ENCODE results near the gene PAFAH1B1.
A peak's percentile ranks its signal among the peaks of the same experiment; 100 is the strongest.

The PAFAH1B1 gene

GRCh38 chr17:2562162-2562858, 31.1 kb upstream of the PAFAH1B1 start:
- no peak overlapping the region for H3K23ac ChIP-seq (ENCODE audit: low read length)
- H3K79me1 ChIP-seq (ENCODE audit: low read length): no peaks in the 10 kb centered on the region
- H2BK120ac ChIP-seq (ENCODE audit: insufficient read depth, low read length, poor library complexity): no peak overlapping the region
- no peak overlapping the region for H3K4ac ChIP-seq (ENCODE audit: low read depth, low read length)
- H4K8ac ChIP-seq (ENCODE audit: low read depth, low read length): no peak overlapping the region
- no peak overlapping the region for H3K18ac ChIP-seq (ENCODE audit: low read length)
- DNase-seq: no peak
- no peak overlapping the region for H3K27ac ChIP-seq (ENCODE audit: low read depth, low read length)
- no peaks in the 10 kb centered on the region for H3K36me3 ChIP-seq (ENCODE audit: control insufficient read depth in 1 of 2, insufficient read depth in 2 of 2, low read length in 2 of 2)
- H3K4me2 ChIP-seq (ENCODE audit: low read length): no peak overlapping the region
- no peak overlapping the region for H4K12ac ChIP-seq (ENCODE audit: low read depth, low read length)
- no peak overlapping the region for H3K14ac ChIP-seq (ENCODE audit: low read length)
- no peaks in the 10 kb centered on the region for H3K9me3 ChIP-seq (ENCODE audit: insufficient read depth, low read depth, low read length)
- no peak overlapping the region for H2BK12ac ChIP-seq (ENCODE audit: low read length)
- no peak overlapping the region for H2AK5ac ChIP-seq (ENCODE audit: low read length)
- no peak overlapping the region for H4K91ac ChIP-seq (ENCODE audit: low read depth, low read length)
- WGBS (ENCODE audit: extremely low coverage, insufficient coverage, insufficient read length): no CpG with 5 or more reads among the region's 8 CpGs
- H3K79me2 ChIP-seq (ENCODE audit: control insufficient read depth, insufficient read depth, low read length, poor library complexity): no peaks in the 10 kb centered on the region
- H2BK5ac ChIP-seq (ENCODE audit: low read depth, low read length, poor library complexity): no peak overlapping the region
- H3K4me3 ChIP-seq (ENCODE audit: low read depth, low read length): no peak overlapping the region
- no peak overlapping the region for H3K9ac ChIP-seq (ENCODE audit: low read length)
- no peaks in the 10 kb centered on the region for H3K27me3 ChIP-seq (ENCODE audit: insufficient read depth, low read length)
- no peak overlapping the region for H2AFZ ChIP-seq (ENCODE audit: insufficient read depth, low read length, poor library complexity)
- peaks cover 0 to 2% of the 10 kb centered on the region in 2 experiments for H3K4me1 ChIP-seq (ENCODE audit: control insufficient read depth in 1 of 2, insufficient read depth in 2 of 2, low read length in 2 of 2)

DNA sequence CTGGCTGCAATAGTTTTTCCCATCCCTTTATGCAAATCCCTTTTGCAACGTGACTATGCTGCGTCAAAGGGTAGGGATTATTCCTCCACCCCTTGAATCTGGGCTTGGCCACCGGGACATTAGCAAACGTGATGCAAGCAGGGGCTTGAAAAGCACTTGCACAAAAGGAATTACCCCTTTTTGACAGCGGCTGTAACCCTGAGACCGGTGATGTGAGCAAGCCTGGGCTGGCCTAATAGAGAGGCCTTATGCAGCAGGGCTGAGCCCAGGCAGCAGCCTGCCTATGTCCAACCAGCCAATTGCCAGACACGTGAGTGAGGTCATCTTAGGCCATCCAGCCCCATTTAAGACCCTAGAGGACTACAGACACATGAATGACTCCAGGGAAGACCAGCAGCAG, 30.4 kb upstream of the PAFAH1B1 start:
- H3K23ac ChIP-seq (ENCODE audit: low read length): no peak overlapping the region
- H2BK120ac ChIP-seq (ENCODE audit: insufficient read depth, low read length, poor library complexity): no peak overlapping the region
- H3K4me3 ChIP-seq (ENCODE audit: low read depth, low read length): no peak overlapping the region
- H2AFZ ChIP-seq (ENCODE audit: insufficient read depth, low read length, poor library complexity): no peak overlapping the region
- no peaks in the 10 kb centered on the region for H3K27me3 ChIP-seq (ENCODE audit: insufficient read depth, low read length)
- no peak for DNase-seq
- no peaks in the 10 kb centered on the region for H3K9me3 ChIP-seq (ENCODE audit: insufficient read depth, low read depth, low read length)
- H4K91ac ChIP-seq (ENCODE audit: low read depth, low read length): no peak overlapping the region
- H2AK5ac ChIP-seq (ENCODE audit: low read length): no peak overlapping the region
- H3K36me3 ChIP-seq (ENCODE audit: control insufficient read depth in 1 of 2, insufficient read depth in 2 of 2, low read length in 2 of 2): no peaks in the 10 kb centered on the region
- peaks cover 0 to 2% of the 10 kb centered on the region in 2 experiments for H3K4me1 ChIP-seq (ENCODE audit: control insufficient read depth in 1 of 2, insufficient read depth in 2 of 2, low read length in 2 of 2)
- no peak overlapping the region for H4K12ac ChIP-seq (ENCODE audit: low read depth, low read length)
- no peak overlapping the region for H4K8ac ChIP-seq (ENCODE audit: low read depth, low read length)
- H3K18ac ChIP-seq (ENCODE audit: low read length): no peak overlapping the region
- H3K9ac ChIP-seq (ENCODE audit: low read length): no peak overlapping the region
- no peak overlapping the region for H3K4me2 ChIP-seq (ENCODE audit: low read length)
- no peak overlapping the region for H2BK5ac ChIP-seq (ENCODE audit: low read depth, low read length, poor library complexity)
- H3K14ac ChIP-seq (ENCODE audit: low read length): no peak overlapping the region
- no peaks in the 10 kb centered on the region for H3K79me2 ChIP-seq (ENCODE audit: control insufficient read depth, insufficient read depth, low read length, poor library complexity)
- H3K27ac ChIP-seq (ENCODE audit: low read depth, low read length): no peak overlapping the region
- H3K4ac ChIP-seq (ENCODE audit: low read depth, low read length): no peak overlapping the region
- no peaks in the 10 kb centered on the region for H3K79me1 ChIP-seq (ENCODE audit: low read length)
- no peak overlapping the region for H2BK12ac ChIP-seq (ENCODE audit: low read length)
- no CpG with 5 or more reads among the region's 7 CpGs for WGBS (ENCODE audit: extremely low coverage, insufficient coverage, insufficient read length)

DNA sequence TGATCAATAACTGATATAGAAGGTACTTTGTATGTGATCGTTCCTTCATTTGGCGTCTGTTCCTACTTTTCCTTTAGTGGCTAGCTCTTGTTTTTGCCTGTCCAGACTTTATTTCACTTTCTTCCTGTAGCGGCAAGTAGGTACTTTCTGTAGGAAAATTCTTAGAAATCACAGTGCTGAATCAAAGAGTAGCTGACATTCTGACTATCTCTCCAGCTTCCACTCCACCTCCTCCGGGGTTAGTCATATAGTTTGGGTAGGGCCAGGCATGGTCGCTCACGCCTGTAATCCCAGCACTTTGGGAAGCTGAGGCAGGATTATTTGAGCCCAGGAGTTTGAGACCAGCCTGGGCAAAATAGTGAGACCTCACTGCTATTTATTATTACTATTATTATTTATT, 29.9 kb upstream of the PAFAH1B1 start:
- no peak overlapping the region for H3K9ac ChIP-seq (ENCODE audit: low read length)
- no peak overlapping the region for H3K23ac ChIP-seq (ENCODE audit: low read length)
- no peaks in the 10 kb centered on the region for H3K79me1 ChIP-seq (ENCODE audit: low read length)
- H3K4me1 ChIP-seq (ENCODE audit: control insufficient read depth in 1 of 2, insufficient read depth in 2 of 2, low read length in 2 of 2): peaks cover 0 to 2% of the 10 kb centered on the region in 2 experiments
- H3K36me3 ChIP-seq (ENCODE audit: control insufficient read depth in 1 of 2, insufficient read depth in 2 of 2, low read length in 2 of 2): no peaks in the 10 kb centered on the region
- H2BK120ac ChIP-seq (ENCODE audit: insufficient read depth, low read length, poor library complexity): no peak overlapping the region
- DNase-seq: no peak
- no peak overlapping the region for H3K14ac ChIP-seq (ENCODE audit: low read length)
- H3K9me3 ChIP-seq (ENCODE audit: insufficient read depth, low read depth, low read length): no peaks in the 10 kb centered on the region
- H3K4me3 ChIP-seq (ENCODE audit: low read depth, low read length): no peak overlapping the region
- no peak overlapping the region for H2AFZ ChIP-seq (ENCODE audit: insufficient read depth, low read length, poor library complexity)
- no peaks in the 10 kb centered on the region for H3K79me2 ChIP-seq (ENCODE audit: control insufficient read depth, insufficient read depth, low read length, poor library complexity)
- H3K27me3 ChIP-seq (ENCODE audit: insufficient read depth, low read length): no peaks in the 10 kb centered on the region
- no peak overlapping the region for H4K12ac ChIP-seq (ENCODE audit: low read depth, low read length)
- no peak overlapping the region for H3K27ac ChIP-seq (ENCODE audit: low read depth, low read length)
- H3K4me2 ChIP-seq (ENCODE audit: low read length): no peak overlapping the region
- H2BK5ac ChIP-seq (ENCODE audit: low read depth, low read length, poor library complexity): no peak overlapping the region
- no peak overlapping the region for H2AK5ac ChIP-seq (ENCODE audit: low read length)
- H2BK12ac ChIP-seq (ENCODE audit: low read length): no peak overlapping the region
- no peak overlapping the region for H3K4ac ChIP-seq (ENCODE audit: low read depth, low read length)
- H4K8ac ChIP-seq (ENCODE audit: low read depth, low read length): no peak overlapping the region
- H3K18ac ChIP-seq (ENCODE audit: low read length): no peak overlapping the region
- H4K91ac ChIP-seq (ENCODE audit: low read depth, low read length): no peak overlapping the region
- no CpG with 5 or more reads among the region's 6 CpGs for WGBS (ENCODE audit: extremely low coverage, insufficient coverage, insufficient read length)

- no peak overlapping the region for H3K27ac ChIP-seq (ENCODE audit: low read depth, low read length)
- no peak overlapping the region for H3K4me2 ChIP-seq (ENCODE audit: low read length)
Observed at GRCh38 chr17:2564877-2565276, 28.6 kb upstream of the PAFAH1B1 start.

More at GRCh38 chr17:2564877-2565276, 28.6 kb upstream of the PAFAH1B1 start:
- H3K23ac ChIP-seq (ENCODE audit: low read length): no peak overlapping the region
- no peaks in the 10 kb centered on the region for H3K27me3 ChIP-seq (ENCODE audit: insufficient read depth, low read length)
- no peak overlapping the region for H3K4ac ChIP-seq (ENCODE audit: low read depth, low read length)
- WGBS (ENCODE audit: extremely low coverage, insufficient coverage, insufficient read length): no CpG with 5 or more reads among the region's 5 CpGs
- H3K18ac ChIP-seq (ENCODE audit: low read length): no peak overlapping the region
- no peak overlapping the region for H3K9ac ChIP-seq (ENCODE audit: low read length)
- no peak overlapping the region for H2AK5ac ChIP-seq (ENCODE audit: low read length)
- H2BK5ac ChIP-seq (ENCODE audit: low read depth, low read length, poor library complexity): no peak overlapping the region
- H3K9me3 ChIP-seq (ENCODE audit: insufficient read depth, low read depth, low read length): no peaks in the 10 kb centered on the region
- no peak overlapping the region for H4K12ac ChIP-seq (ENCODE audit: low read depth, low read length)
- H2BK120ac ChIP-seq (ENCODE audit: insufficient read depth, low read length, poor library complexity): no peak overlapping the region
- H3K14ac ChIP-seq (ENCODE audit: low read length): no peak overlapping the region
- no peaks in the 10 kb centered on the region for H3K36me3 ChIP-seq (ENCODE audit: control insufficient read depth in 1 of 2, insufficient read depth in 2 of 2, low read length in 2 of 2)
- no peaks in the 10 kb centered on the region for H3K79me1 ChIP-seq (ENCODE audit: low read length)
- H4K8ac ChIP-seq (ENCODE audit: low read depth, low read length): no peak overlapping the region
- H3K4me3 ChIP-seq (ENCODE audit: low read depth, low read length): no peak overlapping the region
- peak in 1 of 2 donors; percentile 20 for DNase-seq
- H2BK12ac ChIP-seq (ENCODE audit: low read length): no peak overlapping the region
- H4K91ac ChIP-seq (ENCODE audit: low read depth, low read length): no peak overlapping the region
- no peak overlapping the region for H2AFZ ChIP-seq (ENCODE audit: insufficient read depth, low read length, poor library complexity)
- H3K79me2 ChIP-seq (ENCODE audit: control insufficient read depth, insufficient read depth, low read length, poor library complexity): no peaks in the 10 kb centered on the region
- H3K4me1 ChIP-seq (ENCODE audit: control insufficient read depth in 1 of 2, insufficient read depth in 2 of 2, low read length in 2 of 2): peaks cover 0 to 2% of the 10 kb centered on the region in 2 experiments

Measured in trophoblast cell (in vitro differentiated cells and primary cell).